GM23338 (cell line): ENCODE results near the gene MYO5A.

Source experiments
- CTCF ChIP-seq, 2 experiments: fragments of 200-600 bp in 1 of 2; sonication (generic) in 1 of 2; conservative IDR thresholded peaks; 2 replicates each; pipeline versions ENCODE4 v1.5.1 to v1.6.1; 2016 to 2017; ENCODE audit warnings: antibody characterized with exemption in 2 of 2, low read depth in 2 of 2, mild to moderate bottlenecking in 2 of 2, moderate library complexity in 1 of 2
- EZH2 ChIP-seq: fragments of 200-600 bp; sonication (generic); IDR thresholded peaks from one replicate; pipeline ENCODE4 v1.8.0; 2017; ENCODE audit warnings: antibody characterized with exemption, mild to moderate bottlenecking, low read depth; ENCODE audit not compliant: unreplicated experiment
- EZH2phosphoT487 ChIP-seq: fragments of 200-600 bp; sonication (generic); IDR thresholded peaks from one replicate; pipeline ENCODE4 v1.8.1; 2018; ENCODE audit warnings: antibody characterized with exemption; ENCODE audit not compliant: unreplicated experiment
- JUNB ChIP-seq: IDR thresholded peaks from one replicate; pipeline ENCODE4 v1.6.1; 2016; ENCODE audit warnings: antibody characterized with exemption; ENCODE audit not compliant: unreplicated experiment
- NANOG ChIP-seq: IDR thresholded peaks from 2 replicates; pipeline ENCODE4 v1.6.1; 2016; ENCODE audit warnings: antibody characterized with exemption, borderline replicate concordance
- POLR2AphosphoS5 ChIP-seq: IDR thresholded peaks from 2 replicates; pipeline ENCODE4 v1.6.1; 2016; ENCODE audit warnings: antibody characterized with exemption, low read depth
- ZNF114 ChIP-seq: fragments of 250-450 bp; sonication (Bioruptor Pico); IDR thresholded peaks from 2 replicates; pipeline ENCODE4 v1.5.0; 2020; ENCODE audit warnings: mild to moderate bottlenecking, moderate library complexity
- ZNF331 ChIP-seq: fragments of 250-450 bp; sonication (Bioruptor Pico); IDR thresholded peaks from 2 replicates; pipeline ENCODE4 v1.5.0; 2020; ENCODE audit warnings: low read depth, mild to moderate bottlenecking, moderate library complexity
- TF ChIP-seq, protein P1 (sequence below): IDR thresholded peaks from one replicate; pipeline ENCODE4 v1.6.1; 2018; ENCODE audit warnings: antibody characterized with exemption; ENCODE audit not compliant: unreplicated experiment

GRCh38 chr15:52523647-52524046 is 5.0 kb downstream of the MYO5A start:
- TF ChIP-seq CTCF (conservative IDR thresholded peaks at IDR 0.05; ENCODE audit: low read depth in 2 of 2): no peak
- no peak for TF ChIP-seq POLR2AphosphoS5
- no peak for TF ChIP-seq ZNF114 (CRISPR knock-in tag)
- TF ChIP-seq NANOG: no peak
- no peak for TF ChIP-seq EZH2phosphoT487
- no peak for TF ChIP-seq EZH2
- no peak for TF ChIP-seq JUNB
- TF ChIP-seq, protein P1, sequence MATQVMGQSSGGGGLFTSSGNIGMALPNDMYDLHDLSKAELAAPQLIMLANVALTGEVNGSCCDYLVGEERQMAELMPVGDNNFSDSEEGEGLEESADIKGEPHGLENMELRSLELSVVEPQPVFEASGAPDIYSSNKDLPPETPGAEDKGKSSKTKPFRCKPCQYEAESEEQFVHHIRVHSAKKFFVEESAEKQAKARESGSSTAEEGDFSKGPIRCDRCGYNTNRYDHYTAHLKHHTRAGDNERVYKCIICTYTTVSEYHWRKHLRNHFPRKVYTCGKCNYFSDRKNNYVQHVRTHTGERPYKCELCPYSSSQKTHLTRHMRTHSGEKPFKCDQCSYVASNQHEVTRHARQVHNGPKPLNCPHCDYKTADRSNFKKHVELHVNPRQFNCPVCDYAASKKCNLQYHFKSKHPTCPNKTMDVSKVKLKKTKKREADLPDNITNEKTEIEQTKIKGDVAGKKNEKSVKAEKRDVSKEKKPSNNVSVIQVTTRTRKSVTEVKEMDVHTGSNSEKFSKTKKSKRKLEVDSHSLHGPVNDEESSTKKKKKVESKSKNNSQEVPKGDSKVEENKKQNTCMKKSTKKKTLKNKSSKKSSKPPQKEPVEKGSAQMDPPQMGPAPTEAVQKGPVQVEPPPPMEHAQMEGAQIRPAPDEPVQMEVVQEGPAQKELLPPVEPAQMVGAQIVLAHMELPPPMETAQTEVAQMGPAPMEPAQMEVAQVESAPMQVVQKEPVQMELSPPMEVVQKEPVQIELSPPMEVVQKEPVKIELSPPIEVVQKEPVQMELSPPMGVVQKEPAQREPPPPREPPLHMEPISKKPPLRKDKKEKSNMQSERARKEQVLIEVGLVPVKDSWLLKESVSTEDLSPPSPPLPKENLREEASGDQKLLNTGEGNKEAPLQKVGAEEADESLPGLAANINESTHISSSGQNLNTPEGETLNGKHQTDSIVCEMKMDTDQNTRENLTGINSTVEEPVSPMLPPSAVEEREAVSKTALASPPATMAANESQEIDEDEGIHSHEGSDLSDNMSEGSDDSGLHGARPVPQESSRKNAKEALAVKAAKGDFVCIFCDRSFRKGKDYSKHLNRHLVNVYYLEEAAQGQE: no peak
- TF ChIP-seq ZNF331 (CRISPR knock-in tag): no peak
